HG03432 (cell line): Measurements from ENCODE around the gene GALNT1.

Experiments
- ATAC-seq: cut with Tn5 transposase; IDR thresholded peaks from one replicate; pipeline ENCODE4 v1.9.1; 2021; ENCODE audit warnings: mild to moderate bottlenecking, moderate library complexity; ENCODE audit not compliant: unreplicated experiment

GALNT1 gene

DNA sequence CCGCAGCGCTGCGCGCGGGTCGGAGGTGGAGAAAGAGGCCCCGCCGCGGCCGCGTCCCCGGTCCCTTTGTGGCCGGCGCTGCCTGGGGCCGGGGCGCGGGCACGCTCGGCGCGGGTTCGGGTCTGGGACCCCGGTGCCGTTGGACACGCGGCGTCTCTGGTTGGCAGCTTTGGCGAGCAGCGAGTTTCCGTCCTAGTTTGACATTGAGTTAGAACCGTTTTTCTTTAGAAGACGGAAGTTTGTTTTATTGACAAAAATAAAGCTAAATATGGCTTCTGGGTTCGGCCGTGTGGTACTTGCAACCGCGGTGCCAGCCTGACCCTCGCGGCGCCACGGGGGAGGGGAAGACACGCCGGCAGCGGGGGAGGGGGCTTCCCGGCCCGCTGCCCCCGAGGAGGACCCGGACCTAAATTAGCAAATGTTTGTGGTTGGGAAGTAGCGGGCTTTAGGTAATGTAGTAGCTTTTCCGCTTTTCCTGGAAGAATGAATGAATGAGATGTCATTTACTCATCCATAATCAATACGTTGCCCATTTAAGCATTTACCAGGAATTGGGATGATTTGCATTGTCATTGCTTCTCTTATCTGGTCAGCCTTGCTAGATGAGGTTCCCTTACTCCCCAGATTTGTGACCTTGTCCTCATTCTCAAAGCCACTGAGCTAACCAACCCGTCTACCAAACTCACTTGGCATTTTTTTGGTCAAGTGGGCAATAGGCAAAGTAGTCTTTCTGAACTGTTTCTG is 530 bp downstream of the GALNT1 start:
- no peak for ATAC-seq

DNA sequence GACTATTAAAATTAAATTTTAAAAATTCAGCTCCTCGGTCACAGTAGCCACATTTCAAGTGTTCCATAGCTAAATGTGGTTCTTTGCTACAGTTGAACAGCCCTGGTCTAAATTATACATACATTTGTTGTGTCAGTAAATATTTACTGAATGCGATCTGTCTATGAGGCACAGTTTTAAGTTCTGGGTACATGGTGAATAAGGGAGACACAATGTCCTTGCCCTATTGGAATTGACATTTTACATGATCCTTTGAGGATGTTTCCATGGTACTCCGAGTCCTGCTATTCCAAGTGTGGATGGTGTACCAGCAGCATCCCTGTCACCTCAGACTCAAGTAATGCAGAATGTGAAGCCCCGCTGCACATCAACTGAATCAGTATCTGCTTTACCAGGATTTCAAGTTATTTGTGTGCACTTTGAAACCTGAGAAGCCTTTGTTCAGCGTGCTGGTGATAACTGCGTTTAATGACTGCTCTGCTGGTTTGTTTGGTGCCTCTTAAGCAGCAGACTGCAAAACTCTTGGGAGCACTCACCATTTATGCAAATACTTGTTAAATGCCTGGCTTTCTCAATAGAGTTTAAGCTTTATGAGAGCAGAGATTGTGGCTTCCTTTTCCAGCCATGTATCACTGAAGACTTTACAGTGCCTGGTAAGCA is 1.5 kb downstream of the GALNT1 start:
- ATAC-seq = no peak

DNA sequence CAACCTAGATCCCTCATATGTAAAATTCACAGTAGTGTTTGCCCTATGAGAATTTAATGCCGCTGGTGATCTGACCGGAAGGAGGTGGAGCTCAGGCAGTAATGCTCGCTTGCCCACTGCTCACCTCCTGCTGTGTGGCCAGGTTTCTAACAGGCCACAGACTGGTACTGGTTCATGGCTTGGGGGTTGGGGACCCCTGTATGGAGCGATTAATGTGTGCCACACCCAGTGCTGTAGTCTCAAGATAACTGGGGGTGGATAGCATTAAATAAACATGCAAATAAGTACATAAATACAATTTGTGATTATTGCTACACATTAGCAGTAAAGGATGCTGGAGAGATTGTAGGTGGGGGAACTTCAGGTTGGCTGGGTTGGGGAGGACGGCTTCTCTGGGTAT is 3.2 kb downstream of the GALNT1 start:
- no peak for ATAC-seq

DNA sequence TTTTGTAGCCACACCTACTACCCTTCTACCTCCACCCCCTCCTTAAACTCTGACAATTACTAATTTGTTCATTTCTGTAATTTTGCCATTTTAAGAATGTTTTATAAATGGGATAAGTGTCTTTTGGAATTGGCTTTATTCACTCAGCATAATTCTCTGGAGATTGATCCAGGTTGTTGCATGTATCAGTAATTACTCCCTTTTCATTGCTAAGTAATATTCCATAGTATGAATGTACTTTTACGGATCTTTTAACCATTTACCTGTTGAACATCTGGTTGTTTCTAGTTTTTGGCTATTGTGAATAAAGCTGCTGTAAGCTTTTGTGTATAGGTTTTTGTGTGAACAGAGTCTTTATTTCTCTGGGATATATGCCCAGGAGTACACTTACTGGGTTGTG is 4.1 kb downstream of the GALNT1 start:
- ATAC-seq = no peak

DNA sequence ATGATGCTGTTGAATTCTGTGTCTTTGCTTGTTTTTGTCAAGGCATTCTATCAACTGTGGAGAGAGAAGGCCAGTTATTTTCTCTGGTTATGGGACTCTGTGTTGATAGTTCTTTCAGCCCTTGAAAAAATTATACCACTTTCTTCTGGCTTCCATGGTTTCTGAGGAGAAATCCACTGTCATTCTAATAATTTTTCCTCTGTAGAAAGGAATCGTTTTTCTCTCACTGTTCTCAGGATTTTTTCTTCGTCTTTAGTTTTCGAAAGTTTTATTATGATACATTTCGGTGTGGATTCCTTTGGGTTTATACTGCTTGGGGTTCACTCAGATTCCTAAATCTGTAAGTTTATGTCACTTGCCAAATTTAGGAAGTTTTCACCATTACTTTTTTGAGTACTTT is 6.6 kb downstream of the GALNT1 start:
- ATAC-seq = no peak

DNA sequence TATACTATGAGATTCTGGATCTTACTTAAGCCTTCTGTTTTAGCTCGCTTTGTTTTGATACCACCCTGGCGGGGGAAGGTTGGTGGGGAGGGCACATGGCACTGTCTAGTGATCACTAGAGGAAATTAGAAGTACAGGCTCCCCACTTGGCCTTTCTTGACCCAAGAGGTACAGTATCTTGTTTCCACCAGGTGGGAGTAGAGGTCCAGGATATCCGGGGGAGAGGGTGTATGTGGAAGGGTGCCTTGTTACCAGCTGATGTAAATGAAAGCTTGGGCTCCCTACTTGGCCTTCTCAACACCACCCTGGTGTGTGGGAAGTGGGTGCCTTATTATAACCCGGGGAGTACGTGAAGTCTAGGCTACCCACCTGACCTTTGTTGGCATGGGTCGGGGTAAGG is 7.5 kb downstream of the GALNT1 start:
- ATAC-seq = no peak

DNA sequence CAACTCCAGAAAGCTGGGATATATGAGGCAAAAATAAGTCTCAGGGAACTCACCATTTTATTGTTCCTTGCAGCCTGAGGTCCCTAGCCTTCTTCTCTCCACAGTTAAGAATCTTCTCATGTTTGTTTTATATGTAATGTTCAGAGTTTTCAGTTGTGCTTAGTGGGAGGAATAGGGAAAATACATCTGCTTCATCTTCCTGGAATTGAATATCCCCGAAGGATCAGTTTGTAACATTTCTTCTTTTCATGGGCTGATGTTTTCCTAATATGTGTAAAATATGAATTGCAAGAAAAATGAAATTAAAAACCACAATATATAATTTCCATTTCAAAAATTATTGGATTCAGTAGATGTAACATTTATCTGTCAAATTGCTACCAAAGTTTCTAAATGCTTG is 8.0 kb downstream of the GALNT1 start:
- no peak for ATAC-seq

DNA sequence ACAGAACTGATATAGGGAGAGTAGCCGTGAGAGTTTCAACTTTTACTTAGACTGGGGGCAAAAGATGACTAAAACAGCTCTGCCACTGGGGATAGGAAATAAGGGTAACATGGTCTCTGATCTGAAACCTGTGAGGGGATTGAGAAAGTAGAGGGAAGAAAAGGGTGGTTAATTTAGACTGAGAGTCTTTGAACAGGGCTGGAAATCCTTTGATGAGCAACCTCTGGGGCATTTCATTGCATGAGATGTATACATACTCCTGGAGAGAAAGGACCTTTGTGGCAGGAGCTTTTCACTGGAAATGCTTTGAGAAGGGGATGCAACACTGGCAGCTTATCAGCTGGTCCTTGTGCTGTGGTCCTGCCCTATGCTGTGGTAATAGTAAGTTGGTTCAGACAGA is 9.4 kb downstream of the GALNT1 start:
- no peak for ATAC-seq

DNA sequence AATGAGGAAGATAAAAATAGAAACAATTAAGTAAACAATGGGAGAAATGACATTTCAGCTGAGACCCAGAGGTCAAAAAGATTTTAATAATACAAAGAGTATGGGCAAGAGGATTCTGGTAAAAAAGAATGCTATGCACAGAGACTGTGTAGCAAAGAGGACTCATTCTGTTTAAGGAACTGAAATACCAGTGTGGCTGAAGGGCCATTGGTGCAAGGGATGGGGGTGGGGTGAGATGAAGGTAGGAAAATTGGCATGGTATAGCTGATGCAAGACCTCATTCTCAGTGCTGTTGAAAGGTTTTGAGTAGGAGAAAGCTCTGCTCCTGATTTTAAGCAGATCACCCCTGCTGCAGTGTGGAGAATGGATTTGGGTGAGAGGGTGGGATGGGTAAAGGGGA is 10.8 kb downstream of the GALNT1 start:
- ATAC-seq = peak; percentile 99

DNA sequence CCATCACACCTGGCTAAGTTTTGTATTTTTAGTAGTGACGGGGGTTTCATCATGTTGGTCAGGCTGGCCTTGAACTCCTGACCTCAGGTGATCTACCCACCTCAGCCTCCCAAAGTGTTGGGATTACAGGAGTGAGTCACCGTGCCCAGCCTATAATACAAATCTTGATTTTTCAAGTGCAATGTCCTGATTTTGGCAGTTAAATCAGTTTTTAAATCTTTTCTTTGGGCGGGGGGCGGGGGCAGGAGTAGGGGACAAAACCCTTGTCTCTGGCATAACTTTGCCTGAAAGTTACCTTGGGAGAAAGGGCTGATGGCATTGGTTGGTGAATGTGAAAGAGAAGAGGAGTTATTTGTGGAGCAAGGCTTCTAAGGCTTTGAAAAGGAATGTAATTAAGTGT is 12.3 kb downstream of the GALNT1 start:
- ATAC-seq = no peak

DNA sequence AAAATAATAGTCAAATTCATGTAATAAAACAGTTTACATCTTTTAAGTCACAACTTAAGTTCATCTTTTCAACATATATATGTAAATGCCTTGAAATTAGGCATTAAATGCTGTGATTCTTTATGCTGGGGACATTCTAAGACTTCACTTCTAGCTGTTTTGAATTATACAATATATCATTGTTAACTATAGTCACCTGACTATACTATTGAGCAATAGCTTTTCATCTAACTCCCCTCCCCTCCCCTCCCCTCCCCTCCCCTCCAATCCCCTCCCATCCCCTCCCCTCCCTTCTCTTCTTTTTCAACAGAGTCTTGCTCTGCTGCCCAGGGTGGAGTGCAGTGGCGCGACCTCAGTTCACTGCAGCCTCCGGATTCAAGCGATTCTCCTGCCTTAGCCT is 16.2 kb downstream of the GALNT1 start:
- ATAC-seq = no peak

DNA sequence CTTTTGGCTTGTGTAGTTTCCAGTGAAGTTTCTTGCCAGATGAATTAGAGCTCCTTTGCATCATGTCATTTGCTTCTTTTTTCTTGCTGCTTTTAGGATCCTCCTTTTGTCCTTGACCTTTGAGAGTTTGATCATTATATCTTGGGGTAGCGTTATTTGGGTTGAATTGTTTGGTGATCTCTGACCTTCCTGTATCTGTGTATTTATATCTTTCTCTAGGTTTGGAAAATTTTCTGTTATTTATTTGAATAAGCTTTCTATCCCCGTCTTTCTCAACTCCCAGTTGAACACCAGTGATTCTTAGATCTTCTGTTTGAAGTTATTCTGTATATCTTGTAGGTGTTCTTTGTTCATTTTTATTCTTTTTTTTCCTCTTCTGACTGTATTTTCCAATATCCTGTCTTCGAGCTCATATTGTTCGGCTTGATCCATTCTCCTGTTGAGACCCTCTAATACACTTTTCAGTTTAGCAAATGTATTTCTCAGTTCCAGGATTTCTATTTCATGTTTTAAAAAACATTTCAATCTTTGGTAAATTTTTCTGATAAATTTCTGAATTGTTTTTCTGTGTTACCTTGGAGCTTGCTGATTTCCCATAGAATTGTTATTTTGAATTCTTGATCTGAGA is 20.8 kb downstream of the GALNT1 start:
- no peak for ATAC-seq

DNA sequence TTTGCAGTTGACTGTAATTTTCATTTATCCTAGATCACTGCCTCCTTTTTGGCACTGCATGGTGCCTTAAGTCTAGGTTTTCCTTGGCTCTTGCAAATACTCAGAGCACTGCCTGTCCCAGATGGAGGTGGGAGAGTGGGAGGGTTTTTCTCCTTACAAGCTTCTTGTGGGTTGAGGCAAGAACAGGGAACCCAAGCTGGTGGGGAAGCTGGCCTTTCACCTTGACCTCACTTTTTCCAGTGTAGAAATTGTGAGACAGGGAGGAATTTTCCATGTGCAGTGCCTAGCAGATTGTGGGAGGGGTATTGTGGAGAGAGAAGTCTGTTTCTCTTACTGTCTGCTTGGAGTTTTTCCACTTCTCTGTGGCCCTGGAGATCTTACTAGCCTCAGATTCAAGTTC is 21.5 kb downstream of the GALNT1 start:
- ATAC-seq = no peak

DNA sequence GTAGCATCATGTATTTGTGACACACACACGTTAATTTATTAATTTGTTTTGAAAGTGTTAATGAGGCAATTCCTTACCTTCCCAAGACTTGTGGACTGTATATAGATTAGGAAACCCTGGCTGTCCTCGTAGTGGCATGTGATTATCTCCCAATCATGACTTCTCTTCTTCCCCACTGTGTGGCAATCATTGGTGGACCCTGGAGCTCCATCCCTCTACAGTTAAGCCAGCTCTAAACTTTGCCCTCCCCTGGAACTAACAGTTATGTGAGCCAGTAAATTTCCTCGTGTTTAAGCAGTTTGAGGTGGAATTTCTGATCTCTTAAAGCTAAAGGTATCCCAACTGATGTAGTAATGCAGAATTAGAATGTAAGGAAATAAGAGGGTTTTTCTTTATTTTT is 22.0 kb downstream of the GALNT1 start:
- no peak for ATAC-seq

DNA sequence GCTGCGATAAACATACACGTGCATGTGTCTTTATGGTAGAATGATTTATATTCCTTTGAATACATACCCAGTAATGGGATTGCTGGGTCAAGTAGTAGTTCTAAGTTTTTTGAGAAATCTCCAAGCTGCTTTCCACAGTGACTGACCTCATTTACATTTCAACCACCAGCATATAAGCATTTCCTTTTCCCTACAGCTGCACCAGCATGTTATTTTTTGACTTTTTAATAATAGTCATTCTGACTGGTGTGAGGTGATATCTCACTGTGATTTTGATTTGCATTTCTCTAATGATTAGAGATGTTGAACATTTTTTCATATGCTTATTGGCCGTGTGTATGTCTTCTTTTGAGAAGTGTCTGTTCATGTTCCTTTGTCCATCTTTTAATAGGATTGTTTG is 22.8 kb downstream of the GALNT1 start:
- no peak for ATAC-seq

DNA sequence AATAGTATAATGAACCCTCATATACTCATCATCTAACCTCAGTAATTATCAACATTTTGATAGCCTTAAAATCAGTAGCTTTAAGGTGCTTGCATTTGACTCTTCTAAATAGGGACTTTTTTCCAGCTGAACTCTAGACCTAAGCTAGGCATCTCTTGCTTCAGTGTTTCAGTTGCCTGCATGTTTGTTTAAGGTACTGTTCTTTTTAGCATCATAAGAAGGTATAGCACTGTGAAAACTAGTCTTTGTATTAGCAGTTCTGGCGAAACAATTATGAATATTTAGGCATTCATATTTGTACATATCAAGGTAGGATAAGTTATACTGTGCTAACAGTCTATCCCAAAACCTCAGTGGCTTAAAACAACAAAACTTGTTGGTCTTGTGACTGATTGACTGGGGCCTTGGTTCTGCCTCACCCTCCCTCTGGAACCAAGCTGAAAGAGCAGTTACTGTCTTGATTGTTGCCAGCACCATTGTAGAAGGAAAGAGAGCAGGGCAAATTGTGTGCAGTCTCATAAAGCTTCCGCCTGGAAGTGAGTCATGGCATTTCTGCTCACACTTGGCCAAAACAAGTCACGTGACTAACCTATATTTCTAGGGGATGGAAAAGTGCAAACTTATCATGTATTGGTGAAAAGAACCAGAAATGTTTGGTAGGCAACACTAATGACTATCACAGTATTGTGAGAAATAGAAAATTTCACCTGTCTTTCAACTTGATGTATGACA is 24.3 kb downstream of the GALNT1 start:
- ATAC-seq = no peak

DNA sequence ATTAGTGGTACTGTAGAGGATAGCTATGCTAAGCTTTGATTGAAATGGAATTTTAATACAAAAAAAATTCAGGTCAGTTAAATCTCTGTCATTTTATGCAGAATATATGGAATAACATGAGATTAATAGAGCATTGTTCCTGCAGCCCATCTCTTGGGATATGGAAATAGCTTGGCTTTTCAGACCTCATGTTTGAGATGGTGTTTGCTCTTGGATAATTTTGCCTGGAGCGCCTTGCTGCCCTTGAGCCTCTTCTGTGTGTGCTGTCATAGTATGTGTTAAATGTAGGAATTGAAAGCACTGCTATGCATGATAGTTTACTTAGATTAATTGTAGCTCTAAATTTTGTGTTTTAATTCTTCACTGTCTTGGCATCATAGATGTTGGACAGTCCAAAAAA is 27.7 kb downstream of the GALNT1 start:
- ATAC-seq = no peak

DNA sequence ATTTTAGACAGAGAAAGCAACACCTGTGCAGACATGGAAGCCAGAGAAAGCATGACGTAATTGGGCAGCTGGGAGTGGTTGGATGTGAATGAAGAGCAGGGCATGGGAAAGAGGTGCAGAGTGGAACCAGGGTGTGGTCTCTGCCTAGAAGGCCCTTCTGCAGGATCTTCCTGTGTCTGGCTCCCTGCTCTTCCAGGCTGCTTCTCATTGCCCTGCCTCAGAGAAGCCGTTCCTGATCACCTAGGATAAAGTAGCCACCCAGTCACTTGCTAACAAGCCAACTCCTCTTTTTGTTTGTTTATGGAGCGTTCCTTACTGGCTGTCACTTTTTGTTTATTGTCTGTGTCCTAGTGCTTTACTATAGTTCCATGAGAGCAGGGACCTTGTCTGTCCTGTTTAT is 28.5 kb downstream of the GALNT1 start:
- ATAC-seq = no peak

DNA sequence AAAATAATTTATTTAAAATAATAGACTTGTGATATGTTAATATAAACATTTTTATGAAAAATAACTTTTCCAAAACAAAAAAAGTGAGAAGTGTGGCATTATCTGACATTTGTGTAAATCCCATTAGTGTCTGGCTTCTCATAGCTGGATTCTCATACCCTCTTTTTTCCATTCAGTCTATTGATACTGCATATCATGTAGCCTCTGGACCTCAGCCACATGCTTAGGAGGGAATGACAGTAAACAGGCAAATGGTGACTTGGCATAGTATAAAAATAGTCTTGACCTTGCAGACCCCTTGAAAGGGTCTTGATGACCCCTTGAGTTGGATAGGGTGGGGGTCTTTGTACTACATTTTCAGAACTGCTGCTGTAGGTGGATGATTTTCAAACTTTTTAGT is 29.2 kb downstream of the GALNT1 start:
- no peak for ATAC-seq

DNA sequence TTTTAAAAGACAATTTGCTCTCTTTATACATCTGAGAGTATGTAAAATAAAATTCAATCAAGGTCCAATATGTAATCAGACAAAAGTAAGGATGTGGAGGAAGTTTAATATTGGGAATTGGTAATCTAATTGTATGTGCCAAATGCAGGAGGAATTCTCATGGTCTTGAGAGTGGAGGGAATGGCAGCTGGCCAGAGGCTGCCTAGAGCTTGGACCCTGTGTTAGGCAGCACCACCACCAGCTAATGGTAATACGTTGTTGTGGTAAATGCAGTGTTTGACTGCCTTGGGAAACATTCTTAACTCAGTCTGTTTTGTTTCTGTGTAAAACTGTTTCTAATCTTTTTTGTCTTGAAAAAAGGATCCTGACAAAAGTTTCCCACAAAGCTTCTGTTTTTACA is 30.0 kb downstream of the GALNT1 start:
- ATAC-seq = no peak

DNA sequence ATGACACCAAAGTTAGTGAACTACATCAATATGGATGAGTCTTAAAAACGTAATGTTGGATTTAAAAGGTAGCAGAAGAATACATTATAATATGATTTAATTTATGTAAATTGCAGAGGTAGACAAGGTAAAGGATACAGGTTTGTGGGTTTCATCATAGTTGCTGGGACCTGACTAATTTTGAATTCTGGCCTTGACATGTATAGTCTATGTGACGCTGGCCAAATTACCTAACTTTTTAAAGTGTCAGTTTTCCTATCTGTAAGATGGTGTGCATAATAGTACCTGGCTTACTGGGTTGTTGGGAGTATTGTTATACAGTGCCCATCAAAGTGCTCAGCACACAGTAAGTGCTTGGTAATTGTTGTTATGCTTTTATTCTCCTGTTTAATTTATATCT is 34.5 kb downstream of the GALNT1 start:
- ATAC-seq = no peak
